Mesendoderm (in vitro differentiated cells): ENCODE results near the gene CD96.

ENCODE experiments used
- DNase-seq: peaks from one replicate; pipeline ENCODE4 v3.0.0; 2013
- H2AK5ac ChIP-seq: 2 replicates; pipeline ENCODE4 v1.6.1; 2013; ENCODE audit warnings: low read length, inconsistent platforms
- H2BK120ac ChIP-seq: 2 replicates; pipeline ENCODE4 v1.6.1; 2013; ENCODE audit warnings: low read depth, mild to moderate bottlenecking, low read length, moderate library complexity, mixed read lengths
- H2BK15ac ChIP-seq: replicated peaks from 2 replicates; pipeline ENCODE4 v1.6.1; 2013; ENCODE audit warnings: low read depth, mild to moderate bottlenecking, moderate library complexity
- H2BK5ac ChIP-seq: 2 replicates; pipeline ENCODE4 v1.6.1; 2013; ENCODE audit warnings: low read length, inconsistent platforms
- H3K18ac ChIP-seq: 2 replicates; pipeline ENCODE4 v1.6.1; 2013; ENCODE audit warnings: mild to moderate bottlenecking, low read length, mixed read lengths
- H3K23ac ChIP-seq: one replicate; pipeline ENCODE4 v1.6.1; 2013; ENCODE audit warnings: low read length
- H3K27ac ChIP-seq: 2 replicates; pipeline ENCODE4 v1.5.1; 2013; ENCODE audit warnings: low read depth, mild to moderate bottlenecking, inconsistent platforms, low read length, moderate library complexity
- H3K27me3 ChIP-seq: 2 replicates; pipeline ENCODE4 v1.6.1; 2013; ENCODE audit warnings: low read length, control low read depth, mild to moderate bottlenecking, inconsistent platforms; ENCODE audit not compliant: insufficient read depth, poor library complexity
- H3K36me3 ChIP-seq: 2 replicates; pipeline ENCODE4 v1.6.1; 2013; ENCODE audit warnings: low read length, inconsistent platforms; ENCODE audit not compliant: control insufficient read depth, insufficient read depth
- H3K4ac ChIP-seq: one replicate; pipeline ENCODE4 v1.6.1; 2013; ENCODE audit warnings: low read depth, mild to moderate bottlenecking, low read length, moderate library complexity
- H3K4me1 ChIP-seq: 2 replicates; pipeline ENCODE4 v1.6.1; 2013; ENCODE audit warnings: low read depth, low read length, inconsistent platforms; ENCODE audit not compliant: control insufficient read depth
- H3K4me2 ChIP-seq: 2 replicates; pipeline ENCODE4 v1.6.1; 2013; ENCODE audit warnings: low read length
- H3K4me3 ChIP-seq: 2 replicates; pipeline ENCODE4 v1.5.1; 2013; ENCODE audit warnings: mild to moderate bottlenecking, low read length
- H3K56ac ChIP-seq: one replicate; pipeline ENCODE4 v1.6.1; 2013; ENCODE audit warnings: low read length
- H3K79me1 ChIP-seq: 2 replicates; pipeline ENCODE4 v1.6.1; 2013; ENCODE audit warnings: low read length, inconsistent platforms
- H3K79me2 ChIP-seq: 2 replicates; pipeline ENCODE4 v1.6.1; 2013; ENCODE audit warnings: mild to moderate bottlenecking, low read length; ENCODE audit not compliant: control insufficient read depth, insufficient read depth
- H3K9ac ChIP-seq: 2 replicates; pipeline ENCODE4 v1.6.1; 2013; ENCODE audit warnings: low read length, inconsistent platforms
- H4K5ac ChIP-seq: one replicate; pipeline ENCODE4 v1.6.1; 2013; ENCODE audit warnings: low read length
- H4K8ac ChIP-seq: one replicate; pipeline ENCODE4 v1.6.1; 2013; ENCODE audit warnings: low read depth, mild to moderate bottlenecking, control low read depth, low read length, moderate library complexity
- WGBS: extraction: QIAGEN DNeasy Blood & Tissue Kit; methylation state at CpG from one replicate; pipeline ENCODE4 v1.1.7; 2013; ENCODE audit warnings: low lambda C conversion rate, missing lambda C conversion rate; ENCODE audit not compliant: insufficient coverage; ENCODE audit errors: extremely low coverage; 5-methylcytosine and 5-hydroxymethylcytosine counted together

Gene CD96

GRCh38 chr3:111592143-111592542 is 50.1 kb downstream of the CD96 start:
- Histone ChIP-seq H3K4me3 (no peak overlapping the region), H3K56ac (no peak overlapping the region), H4K5ac (no peak overlapping the region), H3K4me2 (no peak overlapping the region), H3K27ac (no peak overlapping the region), H2BK120ac (no peak overlapping the region), H3K9ac (no peak overlapping the region), H2BK15ac (no peak overlapping the region), H3K27me3 (no peaks in the 10 kb centered on the region), H3K18ac (no peak overlapping the region), H3K4ac (no peak overlapping the region), H4K8ac (no peak overlapping the region), H3K79me1 (no peaks in the 10 kb centered on the region), H2AK5ac (no peak overlapping the region), H2BK5ac (no peak overlapping the region), H3K79me2 (no peaks in the 10 kb centered on the region), H3K4me1 (no peaks in the 10 kb centered on the region), H3K36me3 (no peaks in the 10 kb centered on the region), H3K23ac (no peak overlapping the region)
- no peak for DNase-seq

- no peak for DNase-seq
Observed at GRCh38 chr3:111592936-111593335, 50.9 kb downstream of the CD96 start.

GRCh38 chr3:111593666-111594065 is 51.7 kb downstream of the CD96 start:
- no peak overlapping the region for H3K23ac ChIP-seq
- no peak overlapping the region for H3K4ac ChIP-seq
- no peak overlapping the region for H2BK5ac ChIP-seq
- no peak overlapping the region for H3K18ac ChIP-seq
- no peaks in the 10 kb centered on the region for H3K36me3 ChIP-seq
- H3K4me3 ChIP-seq = no peak overlapping the region
- H3K79me1 ChIP-seq = no peaks in the 10 kb centered on the region
- no peak overlapping the region for H2BK15ac ChIP-seq
- no peak overlapping the region for H2BK120ac ChIP-seq
- no peak overlapping the region for H4K8ac ChIP-seq
- H2AK5ac ChIP-seq = no peak overlapping the region
- H3K4me1 ChIP-seq = no peaks in the 10 kb centered on the region
- no peaks in the 10 kb centered on the region for H3K27me3 ChIP-seq
- H4K5ac ChIP-seq = no peak overlapping the region
- H3K9ac ChIP-seq = no peak overlapping the region
- no peak for DNase-seq
- no peak overlapping the region for H3K27ac ChIP-seq
- no peak overlapping the region for H3K4me2 ChIP-seq
- H3K56ac ChIP-seq = no peak overlapping the region
- no peaks in the 10 kb centered on the region for H3K79me2 ChIP-seq
- WGBS = no CpG with 5 or more reads among the region's 9 CpGs

More at GRCh38 chr3:111592936-111593335, 50.9 kb downstream of the CD96 start:
- no peak overlapping the region for H3K27ac ChIP-seq
- no peak overlapping the region for H3K23ac ChIP-seq
- no peak overlapping the region for H4K5ac ChIP-seq
- WGBS = no CpG with 5 or more reads among the region's 5 CpGs
- no peaks in the 10 kb centered on the region for H3K36me3 ChIP-seq
- no peak overlapping the region for H2BK120ac ChIP-seq
- no peaks in the 10 kb centered on the region for H3K79me2 ChIP-seq
- H3K4me2 ChIP-seq = no peak overlapping the region
- H2BK5ac ChIP-seq = no peak overlapping the region
- H3K4ac ChIP-seq = no peak overlapping the region
- no peaks in the 10 kb centered on the region for H3K27me3 ChIP-seq
- H3K4me1 ChIP-seq = no peaks in the 10 kb centered on the region
- no peak overlapping the region for H3K18ac ChIP-seq
- no peak overlapping the region for H3K56ac ChIP-seq
- H2AK5ac ChIP-seq = no peak overlapping the region
- no peaks in the 10 kb centered on the region for H3K79me1 ChIP-seq
- H4K8ac ChIP-seq = no peak overlapping the region
- H3K4me3 ChIP-seq = no peak overlapping the region
- H2BK15ac ChIP-seq = no peak overlapping the region
- H3K9ac ChIP-seq = no peak overlapping the region

GRCh38 chr3:111594205-111594604 is 52.2 kb downstream of the CD96 start:
- no peak overlapping the region for H2AK5ac ChIP-seq
- no peaks in the 10 kb centered on the region for H3K79me2 ChIP-seq
- no peaks in the 10 kb centered on the region for H3K4me1 ChIP-seq
- no peaks in the 10 kb centered on the region for H3K27me3 ChIP-seq
- H3K23ac ChIP-seq = no peak overlapping the region
- no peak overlapping the region for H3K18ac ChIP-seq
- H2BK120ac ChIP-seq = no peak overlapping the region
- H3K79me1 ChIP-seq = no peaks in the 10 kb centered on the region
- no peak overlapping the region for H2BK15ac ChIP-seq
- H3K4me2 ChIP-seq = no peak overlapping the region
- H3K9ac ChIP-seq = no peak overlapping the region
- no peak overlapping the region for H2BK5ac ChIP-seq
- no peak overlapping the region for H4K8ac ChIP-seq
- DNase-seq = peak; percentile 37
- H3K4me3 ChIP-seq = no peak overlapping the region
- no peak overlapping the region for H3K27ac ChIP-seq
- H3K36me3 ChIP-seq = no peaks in the 10 kb centered on the region
- WGBS = no CpG with 5 or more reads among the region's 2 CpGs
- H3K56ac ChIP-seq = no peak overlapping the region
- H4K5ac ChIP-seq = no peak overlapping the region
- H3K4ac ChIP-seq = no peak overlapping the region

- Histone ChIP-seq H3K18ac (no peak overlapping the region), H3K4me3 (no peak overlapping the region), H3K27ac (no peak overlapping the region), H2BK15ac (no peak overlapping the region), H3K23ac (no peak overlapping the region), H2BK5ac (no peak overlapping the region), H4K5ac (no peak overlapping the region), H3K4ac (no peak overlapping the region), H2BK120ac (no peak overlapping the region), H3K79me1 (no peaks in the 10 kb centered on the region), H3K27me3 (no peaks in the 10 kb centered on the region), H3K9ac (no peak overlapping the region), H3K79me2 (no peaks in the 10 kb centered on the region), H3K36me3 (no peaks in the 10 kb centered on the region), H3K4me1 (no peaks in the 10 kb centered on the region), H4K8ac (no peak overlapping the region), H3K56ac (no peak overlapping the region), H3K4me2 (no peak overlapping the region), H2AK5ac (no peak overlapping the region)
- WGBS = no CpG with 5 or more reads among the region's 1 CpG
- no peak for DNase-seq
Observed at GRCh38 chr3:111594781-111595180, 52.8 kb downstream of the CD96 start.

- no peak within 1 kb of the TSS for H4K5ac ChIP-seq
- no peaks in the 10 kb centered on the region for H3K36me3 ChIP-seq
- no peaks in the 10 kb centered on the region for H3K27me3 ChIP-seq
- H3K18ac ChIP-seq = no peak within 1 kb of the TSS
- no peak within 1 kb of the TSS for H4K8ac ChIP-seq
- H3K56ac ChIP-seq = no peak within 1 kb of the TSS
- no peak within 1 kb of the TSS for H3K23ac ChIP-seq
- no peaks in the 10 kb centered on the region for H3K4me1 ChIP-seq
- H3K79me2 ChIP-seq = no peaks in the 10 kb centered on the region
- H3K4me2 ChIP-seq = no peak within 1 kb of the TSS
- no peak within 1 kb of the TSS for H2BK120ac ChIP-seq
- no CpG with 5 or more reads among the region's 2 CpGs for WGBS
- H3K9ac ChIP-seq = no peak within 1 kb of the TSS
- no peak within 1 kb of the TSS for H2AK5ac ChIP-seq
- H3K4ac ChIP-seq = no peak within 1 kb of the TSS
- no peak within 1 kb of the TSS for H3K27ac ChIP-seq
- no peaks in the 10 kb centered on the region for H3K79me1 ChIP-seq
- no peak for DNase-seq
- no peak within 1 kb of the TSS for H3K4me3 ChIP-seq
- no peak within 1 kb of the TSS for H2BK15ac ChIP-seq
- H2BK5ac ChIP-seq = no peak within 1 kb of the TSS
Observed at GRCh38 chr3:111595232-111595631, 53.2 kb downstream of the CD96 start, which contains the start of gene ZBED2. Gene ZBED2 (minus strand): TSS chr3:111595346. CDS start chr3:111594201, 1,145 bp downstream.
